COR-L47 (cell line): ENCODE measurements around the gene SORCS2.

Source experiments
- DNase-seq: peaks from one replicate; lab custom pipeline; 2025; lab: John Stamatoyannopoulos, UW

The SORCS2 gene

GRCh38 chr4:7224001-7224400, 31.7 kb downstream of the SORCS2 start:
- no peak for DNase-seq

DNA sequence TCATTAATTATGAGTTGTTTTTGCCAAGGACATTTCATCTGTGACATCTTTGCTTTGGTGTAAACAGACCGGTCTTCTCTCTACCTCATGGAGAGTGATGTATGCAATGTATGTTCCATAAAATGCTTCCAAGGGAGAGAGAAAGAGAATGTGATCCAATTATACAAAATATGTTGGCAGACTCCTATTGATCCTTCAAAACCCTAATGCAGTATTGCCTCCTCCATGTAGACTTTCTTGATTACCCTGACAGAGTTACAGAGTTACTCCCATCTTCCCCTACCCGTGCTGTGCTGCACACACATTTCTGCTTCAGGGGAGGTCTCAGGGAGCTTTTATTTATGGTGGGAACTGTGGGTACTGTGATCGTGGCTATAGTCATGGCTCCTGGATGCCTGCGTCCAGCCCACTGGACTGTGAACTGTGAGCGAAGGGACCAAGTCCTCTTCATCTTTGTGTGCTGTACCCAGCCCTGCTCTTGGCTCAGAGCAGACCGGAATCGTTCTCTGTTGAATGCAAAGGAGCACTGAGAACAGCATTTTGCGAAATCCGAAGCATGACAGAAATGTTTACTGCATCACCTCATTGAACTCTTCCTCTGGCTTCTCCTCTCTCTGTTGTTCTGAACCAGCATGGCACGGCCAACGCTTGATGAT, 32.7 kb downstream of the SORCS2 start:
- DNase-seq, result no peak

- no peak for DNase-seq
These were observed 34.1 kb downstream of the SORCS2 start for GRCh38 chr4:7226439-7226838.

- no peak for DNase-seq
These were observed 34.7 kb downstream of the SORCS2 start for GRCh38 chr4:7227008-7227407.

GRCh38 chr4:7228734-7229133, 36.4 kb downstream of the SORCS2 start:
- DNase-seq, result no peak

- DNase-seq, result no peak
These were observed 39.8 kb downstream of the SORCS2 start for GRCh38 chr4:7232061-7232650.

DNA sequence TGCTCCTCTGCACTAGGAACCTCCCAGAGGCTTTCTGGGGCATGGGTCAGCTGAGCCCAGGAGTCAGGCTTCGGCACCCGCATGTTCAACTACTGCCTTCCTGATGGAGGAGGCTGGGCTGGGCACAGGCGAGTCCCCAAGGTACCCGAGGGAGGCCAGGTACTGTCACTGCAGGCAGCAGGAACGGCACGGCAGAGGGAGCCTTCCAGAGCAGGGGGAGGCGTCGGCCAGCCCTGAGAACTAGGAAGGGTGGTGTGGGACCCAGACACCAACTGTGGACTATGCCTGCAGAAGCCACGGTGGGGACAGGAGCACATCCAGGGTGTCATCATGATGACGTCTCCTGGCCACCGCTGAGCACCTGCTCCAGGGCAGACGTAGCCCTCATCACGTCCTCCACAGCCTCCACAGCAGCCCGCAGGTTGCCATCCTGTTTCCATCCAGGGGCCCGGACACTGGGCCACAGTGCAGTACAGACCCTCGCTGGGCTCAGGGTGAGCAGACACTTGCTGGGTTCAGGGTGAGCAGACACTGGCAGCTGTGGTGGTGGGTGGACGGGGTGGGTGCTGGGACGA, 40.8 kb downstream of the SORCS2 start:
- no peak for DNase-seq

- no peak for DNase-seq
These were observed 41.3 kb downstream of the SORCS2 start for GRCh38 chr4:7233601-7234000.

GRCh38 chr4:7234355-7235029, 42.2 kb downstream of the SORCS2 start:
- no peak for DNase-seq

- no peak for DNase-seq
These were observed 42.7 kb downstream of the SORCS2 start for GRCh38 chr4:7235030-7235380.

GRCh38 chr4:7236847-7237246, 44.5 kb downstream of the SORCS2 start:
- DNase-seq, result no peak

- no peak for DNase-seq
These were observed 45.5 kb downstream of the SORCS2 start for GRCh38 chr4:7237873-7238272.

DNA sequence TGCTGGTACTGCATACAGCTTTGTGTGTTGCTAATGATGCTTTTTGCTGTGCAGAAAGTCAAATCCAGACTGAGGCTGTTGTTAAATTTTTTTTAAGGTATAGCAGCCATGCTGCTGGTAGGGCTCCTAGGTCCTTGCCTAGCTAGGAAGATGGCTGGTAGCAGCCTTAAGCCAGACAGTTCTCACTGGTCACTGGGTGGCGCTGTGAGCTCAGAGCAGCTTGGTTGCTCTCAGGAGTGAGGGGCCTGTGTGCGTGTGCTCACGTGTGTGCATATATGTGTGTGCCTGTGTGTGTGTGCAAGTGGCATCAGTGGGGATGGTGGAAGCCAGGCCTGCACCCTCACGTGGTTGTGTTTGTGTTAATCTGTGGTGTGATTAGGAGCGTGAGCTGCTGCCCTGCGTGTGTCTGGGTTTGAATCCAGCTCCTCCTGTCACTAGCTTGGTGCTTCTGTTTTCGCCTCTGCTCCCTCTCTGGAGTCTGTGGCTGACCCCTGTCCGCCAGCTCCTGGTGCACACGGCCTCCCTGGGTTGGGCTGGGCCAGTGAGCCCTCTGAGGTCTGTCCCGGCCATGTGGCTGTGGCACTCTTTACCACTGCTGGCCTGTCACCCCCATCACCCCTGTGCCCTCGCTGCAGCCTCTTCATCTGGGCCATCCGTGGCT, 46.1 kb downstream of the SORCS2 start:
- DNase-seq, result no peak

DNA sequence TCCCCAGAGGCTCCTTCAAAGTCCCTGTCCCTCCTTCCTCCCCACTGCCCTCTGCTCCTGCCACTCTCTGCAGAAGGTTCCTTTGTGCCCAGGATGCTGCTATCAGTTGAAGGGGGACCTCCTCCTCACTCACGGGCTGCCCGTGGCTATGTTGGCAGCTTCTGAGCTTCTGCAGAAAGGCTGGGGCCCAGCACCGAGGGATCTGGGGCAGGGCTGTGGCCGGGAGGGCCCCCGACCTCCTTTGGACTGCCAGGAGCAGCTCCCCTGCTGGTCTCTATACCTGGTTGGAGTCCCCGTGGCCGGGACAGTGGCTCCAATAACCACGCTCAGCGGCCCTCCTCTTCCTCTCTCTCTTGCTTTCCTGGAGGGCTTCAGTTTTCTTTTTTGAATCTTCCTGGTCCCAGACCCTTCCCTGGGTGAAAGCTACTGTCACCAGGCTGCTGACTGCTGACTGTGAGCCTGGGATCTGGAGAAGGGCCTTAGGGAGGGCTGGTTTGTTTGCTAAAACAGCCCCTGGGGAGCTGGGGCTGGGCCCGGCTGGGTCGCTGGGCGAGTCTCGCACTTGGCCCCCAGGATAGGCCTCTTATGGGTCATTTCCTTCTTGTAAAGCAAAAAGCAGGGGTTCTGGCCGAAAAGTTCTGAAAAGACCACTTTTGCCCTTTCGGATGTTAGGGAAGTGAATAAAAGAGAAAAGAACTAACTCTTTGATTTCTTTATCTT, 46.9 kb downstream of the SORCS2 start:
- DNase-seq, result no peak

- DNase-seq, result no peak
These were observed 47.5 kb downstream of the SORCS2 start for GRCh38 chr4:7239844-7240243.

DNA sequence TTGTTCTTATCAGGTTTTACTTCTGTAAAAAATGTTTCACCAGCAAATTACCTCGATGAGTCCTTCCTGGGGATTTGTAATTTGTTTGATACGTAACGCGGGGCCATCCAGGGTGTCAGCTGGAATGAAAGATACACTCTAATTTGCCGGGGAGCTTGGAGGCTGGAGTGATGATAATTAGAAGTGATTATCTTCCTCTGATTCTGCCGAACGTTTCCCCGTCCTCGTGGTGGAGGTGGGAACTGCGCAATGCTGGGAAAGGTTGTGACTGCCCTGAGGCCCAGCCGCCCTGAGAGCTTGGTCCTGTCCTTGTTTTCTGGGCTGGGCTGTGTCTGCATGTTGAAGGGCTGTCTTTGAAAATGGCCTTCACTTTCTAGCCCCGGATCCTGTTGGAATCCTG, 48.0 kb downstream of the SORCS2 start:
- peak; percentile 29 for DNase-seq

DNA sequence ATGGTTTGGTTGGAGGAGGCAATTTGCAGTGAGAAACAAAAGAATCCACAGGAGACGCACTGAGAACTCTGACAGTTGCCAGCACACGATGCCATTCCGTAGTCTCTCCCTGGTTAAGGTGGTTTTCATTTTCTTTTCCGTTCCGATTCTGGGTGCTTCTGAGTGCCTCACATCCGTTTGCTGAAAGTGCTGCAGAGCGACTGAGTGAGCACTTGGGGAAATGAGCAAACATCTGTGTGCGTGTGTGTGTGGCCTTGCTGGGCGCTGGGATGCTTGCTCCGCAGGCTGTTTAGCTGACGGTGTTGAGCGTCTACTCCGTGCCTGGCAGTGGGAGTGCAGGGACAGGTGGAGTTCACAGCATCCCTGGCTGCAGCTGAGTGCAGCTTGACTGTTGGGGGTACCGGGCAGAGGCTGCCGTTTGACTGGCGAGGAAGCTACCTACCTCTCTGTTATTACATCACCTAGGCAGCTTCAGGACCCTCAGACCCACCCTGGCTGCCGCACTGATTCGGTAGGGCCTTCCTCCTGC, 49.3 kb downstream of the SORCS2 start:
- DNase-seq, result no peak

DNA sequence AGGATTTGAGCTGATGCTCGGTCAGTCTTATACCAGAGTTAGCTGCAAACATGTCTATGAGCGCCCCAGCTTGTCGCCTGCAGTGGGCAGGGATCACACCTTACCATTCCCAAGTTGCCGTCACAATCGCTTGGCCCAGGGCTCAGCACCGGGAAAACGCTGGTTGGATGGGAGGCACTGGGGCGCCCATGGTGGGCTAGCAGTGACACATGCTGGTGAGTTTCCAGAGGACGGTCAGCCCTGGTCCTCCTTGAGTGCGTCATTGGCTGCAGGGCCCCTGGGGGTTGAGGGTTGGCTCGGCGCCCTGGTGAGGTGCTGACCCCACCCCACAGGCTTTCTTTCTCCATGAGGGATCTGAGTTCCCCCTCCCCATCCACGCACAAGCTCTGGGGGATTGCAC, 50.4 kb downstream of the SORCS2 start:
- no peak for DNase-seq

GRCh38 chr4:7243609-7244330, 51.4 kb downstream of the SORCS2 start:
- no peak for DNase-seq

DNA sequence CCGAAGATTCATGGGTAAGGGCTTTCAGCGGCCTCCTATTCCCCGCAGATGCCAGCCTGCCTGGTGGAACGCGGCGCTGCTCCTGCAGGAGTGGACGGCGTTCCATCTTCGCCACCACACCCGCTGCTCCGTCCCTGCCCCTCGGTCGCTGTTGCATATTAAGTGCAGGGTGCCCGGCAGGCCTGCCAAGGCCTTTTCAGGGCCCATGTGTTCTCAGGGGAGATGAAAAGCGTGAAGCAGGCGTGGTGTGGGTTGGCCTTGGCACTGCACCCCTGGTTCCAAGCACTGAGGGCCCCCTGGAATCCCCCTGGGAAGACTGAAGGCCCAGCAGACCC, 52.0 kb downstream of the SORCS2 start:
- DNase-seq, result no peak

DNA sequence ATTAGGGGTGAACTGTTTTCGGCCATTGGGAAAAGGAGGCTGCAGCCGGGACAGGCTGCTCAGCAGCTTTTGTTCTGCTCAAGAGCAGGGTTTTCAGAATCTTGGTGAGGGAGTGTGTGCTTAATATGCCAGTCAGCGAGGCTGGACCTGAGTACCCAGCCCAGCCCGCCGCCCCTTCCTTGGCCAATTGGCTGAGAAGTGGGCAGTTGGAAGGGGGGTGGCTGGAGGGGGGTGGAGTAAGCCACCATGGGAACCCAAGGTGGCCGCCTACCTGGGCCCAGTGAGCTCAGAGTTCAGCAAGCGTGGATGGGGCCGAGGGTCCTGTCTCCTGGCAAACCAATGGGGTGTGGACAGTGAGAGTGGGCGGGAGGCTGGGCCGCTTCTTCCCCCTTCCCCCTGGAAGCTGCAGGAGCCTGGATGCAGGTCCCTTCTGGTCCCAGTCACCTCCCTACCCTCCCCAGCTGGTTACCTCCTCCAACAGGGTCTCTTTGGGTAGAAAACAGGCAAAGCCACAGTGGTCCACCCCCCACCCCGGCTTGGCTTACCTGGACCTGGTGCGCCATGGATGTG, 52.5 kb downstream of the SORCS2 start:
- DNase-seq, result no peak
